Body of pancreas (tissue), 4 donors: Measurements from ENCODE around the gene TSPAN6.

Experiments used
- POLR2A ChIP-seq, 3 donors: fragments of 450-650 bp; IDR thresholded peaks; one replicate each; pipeline ENCODE4 v1.6.1; 2016; ENCODE audit warnings: antibody characterized with exemption in 3 of 3, mild to moderate bottlenecking in 2 of 3
- TF ChIP-seq, protein P1 (sequence below), 7 experiments: fragments of 450-650 bp in 4 of 7; fragments of 200-600 bp in 3 of 7; sonication (generic) in 3 of 7; IDR thresholded peaks; one replicate each; pipeline ENCODE4 v1.5.1; 2016 to 2019; ENCODE audit warnings: antibody characterized with exemption in 7 of 7

DNA sequence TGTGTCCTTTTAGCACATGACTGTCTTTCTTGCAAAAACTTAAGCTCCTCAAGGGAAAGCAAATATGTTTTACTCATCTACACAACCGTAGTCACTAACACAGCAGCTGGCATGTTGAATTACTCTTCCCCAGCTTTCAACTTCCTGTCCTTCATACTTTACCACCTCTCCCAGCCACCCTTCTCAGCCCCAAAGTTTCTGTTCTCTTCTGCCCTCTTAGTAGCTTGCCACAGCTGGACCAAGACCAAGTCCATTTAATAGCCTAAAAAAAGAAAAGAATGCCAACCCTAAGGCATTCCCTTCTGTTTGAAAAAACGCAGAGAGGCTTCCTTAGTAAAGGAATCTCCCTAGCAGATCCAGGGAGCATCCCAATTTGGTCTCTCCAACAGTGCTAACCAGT lies 44.1 kb upstream of the TSPAN6 start:
- TF ChIP-seq, protein P1, sequence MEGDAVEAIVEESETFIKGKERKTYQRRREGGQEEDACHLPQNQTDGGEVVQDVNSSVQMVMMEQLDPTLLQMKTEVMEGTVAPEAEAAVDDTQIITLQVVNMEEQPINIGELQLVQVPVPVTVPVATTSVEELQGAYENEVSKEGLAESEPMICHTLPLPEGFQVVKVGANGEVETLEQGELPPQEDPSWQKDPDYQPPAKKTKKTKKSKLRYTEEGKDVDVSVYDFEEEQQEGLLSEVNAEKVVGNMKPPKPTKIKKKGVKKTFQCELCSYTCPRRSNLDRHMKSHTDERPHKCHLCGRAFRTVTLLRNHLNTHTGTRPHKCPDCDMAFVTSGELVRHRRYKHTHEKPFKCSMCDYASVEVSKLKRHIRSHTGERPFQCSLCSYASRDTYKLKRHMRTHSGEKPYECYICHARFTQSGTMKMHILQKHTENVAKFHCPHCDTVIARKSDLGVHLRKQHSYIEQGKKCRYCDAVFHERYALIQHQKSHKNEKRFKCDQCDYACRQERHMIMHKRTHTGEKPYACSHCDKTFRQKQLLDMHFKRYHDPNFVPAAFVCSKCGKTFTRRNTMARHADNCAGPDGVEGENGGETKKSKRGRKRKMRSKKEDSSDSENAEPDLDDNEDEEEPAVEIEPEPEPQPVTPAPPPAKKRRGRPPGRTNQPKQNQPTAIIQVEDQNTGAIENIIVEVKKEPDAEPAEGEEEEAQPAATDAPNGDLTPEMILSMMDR (IDR thresholded peaks at IDR 0.05), result no peak
- no peak for TF ChIP-seq POLR2A (IDR thresholded peaks at IDR 0.05)
